Measurements from ENCODE around the gene CABP1. TPM values are rescaled to one million over a fixed set of nuclear protein-coding genes. Genes with fewer than 3 reads are reported as not detected.

CABP1 gene
- total and polyA plus RNA-seq, 2 of the 13 experiments (the other 11 are each of a cell fraction or from before 2014, with no cell fraction given), result not detected

GRCh38 chr12:120710031-120710804 lies 69.8 kb downstream of the CABP1 start, which contains the start of gene UNC119B (continued):
- TF ChIP-seq ARID5B (CRISPR knock-in tag; IDR thresholded peaks at IDR 0.05), result no peak; the same call in 1 of the 2 replicates
- peak; percentile 40; the same call in 1 of the 2 replicates for TF ChIP-seq PRDM10 (CRISPR knock-in tag; IDR thresholded peaks at IDR 0.05; ENCODE audit: low read depth)
- TF ChIP-seq ZNF138 (CRISPR knock-in tag; IDR thresholded peaks at IDR 0.05; ENCODE audit: low read depth), result no peak
- no peak for TF ChIP-seq KLF12 (CRISPR knock-in tag; IDR thresholded peaks at IDR 0.05; ENCODE audit: borderline replicate concordance)
- peak; percentile 78; the same call in 1 of the 2 replicates for TF ChIP-seq ARID4A (CRISPR knock-in tag; IDR thresholded peaks at IDR 0.05; ENCODE audit: borderline replicate concordance)
- TF ChIP-seq FOSL1 (CRISPR knock-in tag; IDR thresholded peaks at IDR 0.05; ENCODE audit: borderline replicate concordance), result no peak
- TF ChIP-seq PLRG1 (conservative IDR thresholded peaks at IDR 0.05), result no peak
- no peak for TF ChIP-seq TCF7L2 (IDR thresholded peaks at IDR 0.05; ENCODE audit: low read depth, low read length)
- peak; percentile 72 for TF ChIP-seq ZNF687 (CRISPR knock-in tag; IDR thresholded peaks at IDR 0.05)
- TF ChIP-seq ZNF547 (CRISPR knock-in tag; IDR thresholded peaks at IDR 0.05), result no peak
- TF ChIP-seq KDM5B (CRISPR knock-in tag; IDR thresholded peaks at IDR 0.05; ENCODE audit: borderline replicate concordance), result peak; percentile 5; the same call in 1 of the 2 replicates
- peak; percentile 75 for TF ChIP-seq HOXA3 (CRISPR knock-in tag; IDR thresholded peaks at IDR 0.05)
